HG03139 (cell line): ENCODE data around the gene COL8A1.
"Not testable (repeated sequence)": the region's sequence is repeated elsewhere in the genome, so short reads cannot be mapped to it uniquely, and the experiment has no call there.

Source experiments
- ATAC-seq: cut with Tn5 transposase; IDR thresholded peaks from one replicate; pipeline ENCODE4 v1.9.1; 2021; ENCODE audit not compliant: unreplicated experiment

The COL8A1 gene

GRCh38 chr3:99702953-99703943 lies 64.9 kb downstream of the COL8A1 start:
- no peak for ATAC-seq

- no peak for ATAC-seq
Observed at GRCh38 chr3:99704417-99704816, 66.0 kb downstream of the COL8A1 start.

GRCh38 chr3:99706410-99706809 lies 68.0 kb downstream of the COL8A1 start:
- ATAC-seq, result no peak

GRCh38 chr3:99708207-99708745 lies 69.9 kb downstream of the COL8A1 start:
- ATAC-seq, result no peak

- no peak for ATAC-seq
Observed at GRCh38 chr3:99709686-99710085, 71.3 kb downstream of the COL8A1 start.

GRCh38 chr3:99710094-99710493 lies 71.7 kb downstream of the COL8A1 start:
- no peak for ATAC-seq

- ATAC-seq, result no peak
Observed at GRCh38 chr3:99711351-99711750, 73.0 kb downstream of the COL8A1 start.

GRCh38 chr3:99712291-99712954 lies 74.0 kb downstream of the COL8A1 start:
- no peak for ATAC-seq

- no peak for ATAC-seq
Observed at GRCh38 chr3:99713440-99713839, 75.0 kb downstream of the COL8A1 start.

GRCh38 chr3:99714146-99714545 lies 75.8 kb downstream of the COL8A1 start:
- ATAC-seq, result no peak

GRCh38 chr3:99714575-99714974 lies 76.2 kb downstream of the COL8A1 start:
- ATAC-seq, result no peak

- ATAC-seq, result no peak
Observed at GRCh38 chr3:99716463-99716995, 78.1 kb downstream of the COL8A1 start.

GRCh38 chr3:99720985-99721632 lies 82.7 kb downstream of the COL8A1 start:
- no peak for ATAC-seq

- ATAC-seq, result no peak
Observed at GRCh38 chr3:99721633-99722007, 83.2 kb downstream of the COL8A1 start.

GRCh38 chr3:99724276-99724675 lies 85.9 kb downstream of the COL8A1 start:
- ATAC-seq, result no peak

GRCh38 chr3:99730870-99731269 lies 92.5 kb downstream of the COL8A1 start:
- no peak for ATAC-seq

GRCh38 chr3:99731499-99731898 lies 93.1 kb downstream of the COL8A1 start:
- no peak for ATAC-seq

- ATAC-seq, result not testable (repeated sequence)
Observed at GRCh38 chr3:99740371-99740770, 102.0 kb downstream of the COL8A1 start.

GRCh38 chr3:99741588-99741987 lies 103.2 kb downstream of the COL8A1 start:
- ATAC-seq, result no peak

GRCh38 chr3:99747915-99748314 lies 109.5 kb downstream of the COL8A1 start:
- no peak for ATAC-seq

GRCh38 chr3:99751649-99752048 lies 113.3 kb downstream of the COL8A1 start:
- ATAC-seq, result no peak
